ENCODE measurements around the gene RIBC2. TPM values are rescaled to one million over a fixed set of nuclear protein-coding genes. Genes with fewer than 3 reads are reported as not detected.
A peak's percentile ranks its signal among the peaks of the same experiment; 100 is the strongest.
"Not testable (repeated sequence)": the region's sequence is repeated elsewhere in the genome, so short reads cannot be mapped to it uniquely, and the experiment has no call there.

Gene RIBC2, protein sequence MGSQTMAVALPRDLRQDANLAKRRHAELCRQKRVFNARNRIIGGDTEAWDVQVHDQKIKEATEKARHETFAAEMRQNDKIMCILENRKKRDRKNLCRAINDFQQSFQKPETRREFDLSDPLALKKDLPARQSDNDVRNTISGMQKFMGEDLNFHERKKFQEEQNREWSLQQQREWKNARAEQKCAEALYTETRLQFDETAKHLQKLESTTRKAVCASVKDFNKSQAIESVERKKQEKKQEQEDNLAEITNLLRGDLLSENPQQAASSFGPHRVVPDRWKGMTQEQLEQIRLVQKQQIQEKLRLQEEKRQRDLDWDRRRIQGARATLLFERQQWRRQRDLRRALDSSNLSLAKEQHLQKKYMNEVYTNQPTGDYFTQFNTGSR
- polyA plus RNA-seq, result under 1 TPM in 1 of 3 donors, not detected in 2; 0.13 TPM

DNA sequence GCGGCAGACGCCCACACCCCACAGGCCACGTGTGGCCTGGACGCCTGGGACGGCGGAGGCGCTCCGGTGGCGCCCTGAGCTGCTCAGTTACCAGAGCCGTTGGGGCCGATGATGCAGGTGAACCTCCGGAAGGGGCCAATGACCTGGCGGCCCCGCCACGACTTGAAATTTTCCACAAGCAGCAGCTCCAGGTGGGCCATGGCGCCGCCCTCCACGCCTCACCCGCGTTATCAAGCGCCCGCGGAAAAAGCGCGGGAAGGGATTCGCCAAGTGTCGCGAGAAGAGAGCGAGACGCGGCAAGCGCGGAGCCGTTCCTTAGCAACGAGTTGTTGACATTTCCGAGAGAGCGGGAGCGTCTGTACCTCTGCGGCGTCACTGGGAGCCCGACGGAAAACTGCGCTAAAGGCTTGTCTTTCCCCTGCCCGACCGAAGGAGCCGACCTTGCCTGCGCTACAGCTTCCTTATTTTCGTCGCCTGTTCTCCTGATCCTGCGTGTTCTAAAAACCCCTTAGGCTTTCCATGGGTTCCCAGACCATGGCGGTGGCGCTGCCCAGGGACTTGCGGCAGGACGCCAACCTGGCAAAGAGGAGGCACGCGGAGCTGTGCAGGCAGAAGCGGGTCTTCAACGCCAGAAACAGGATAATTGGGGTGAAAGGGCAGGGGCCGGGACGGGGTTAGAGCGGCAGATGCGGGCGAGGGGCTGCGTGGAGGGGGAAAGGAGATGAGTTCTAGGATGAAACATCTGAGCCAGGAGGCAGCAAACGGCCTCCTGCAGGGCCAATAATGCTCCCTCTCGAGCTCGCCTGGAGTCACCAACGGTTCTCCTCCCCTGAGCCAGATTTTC is at the start of gene RIBC2, which contains the start of gene SMC1B:
Gene RIBC2, plus strand, starts transcription at position 326 of the 844 bp plus-strand sequence. Its CDS starts 194 bp downstream, at position 520.
Gene SMC1B, minus strand, starts transcription at position 232 of the 844 bp plus-strand sequence. Its CDS starts 32 bp downstream, at position 200.
- Mint-ChIP-seq H3K27ac (peak within 1 kb of the TSS in 5 of 6 donors; percentile 57 to 90 (median 80)), H3K27me3 (ENCODE audit: low read depth in 3 of 3) (peaks cover 0 to 5% (median 3%) of the 10 kb centered on the region in 3 donors), H3K4me3 (peak within 1 kb of the TSS; percentile 67 to 86 (median 78)), H3K4me1 (peaks cover 11 to 20% of the 10 kb centered on the region in 2 donors), H3K9me3 (no peaks in the 10 kb centered on the region), H3K36me3 (no peaks in the 10 kb centered on the region)
- DNase-seq, result peak; percentile 63 to 80 (median 63)

DNA sequence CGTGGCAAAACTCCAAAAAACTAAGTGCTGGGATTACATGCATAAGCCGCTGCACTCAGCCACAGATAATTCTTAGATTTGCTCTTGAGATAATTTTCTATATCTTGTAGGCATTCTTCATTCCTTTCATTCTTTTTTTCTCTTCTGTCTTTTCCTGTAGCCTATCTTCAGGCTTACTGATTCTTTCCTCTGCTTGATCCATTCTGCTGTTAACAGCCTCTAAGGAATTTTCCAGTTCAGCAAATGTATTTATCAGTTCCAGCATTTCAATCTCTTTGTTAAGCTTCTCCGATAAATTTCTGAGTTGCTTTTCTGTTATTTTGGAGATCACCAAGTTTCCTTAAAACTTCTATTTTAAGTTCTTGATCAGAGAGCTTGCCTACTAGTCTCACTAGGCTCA is 46.8 kb upstream of the RIBC2 start:
- Mint-ChIP-seq H3K4me1 (no peaks in the 10 kb centered on the region), H3K27me3 (ENCODE audit: low read depth in 3 of 3) (peaks cover 3 to 8% (median 4%) of the 10 kb centered on the region in 3 donors), H3K27ac (no peak overlapping the region), H3K36me3 (peaks cover 4 to 7% (median 7%) of the 10 kb centered on the region in 3 donors), H3K4me3 (no peak overlapping the region), H3K9me3 (peaks cover 1 to 15% (median 6%) of the 10 kb centered on the region in 6 donors)
- no peak for DNase-seq

DNA sequence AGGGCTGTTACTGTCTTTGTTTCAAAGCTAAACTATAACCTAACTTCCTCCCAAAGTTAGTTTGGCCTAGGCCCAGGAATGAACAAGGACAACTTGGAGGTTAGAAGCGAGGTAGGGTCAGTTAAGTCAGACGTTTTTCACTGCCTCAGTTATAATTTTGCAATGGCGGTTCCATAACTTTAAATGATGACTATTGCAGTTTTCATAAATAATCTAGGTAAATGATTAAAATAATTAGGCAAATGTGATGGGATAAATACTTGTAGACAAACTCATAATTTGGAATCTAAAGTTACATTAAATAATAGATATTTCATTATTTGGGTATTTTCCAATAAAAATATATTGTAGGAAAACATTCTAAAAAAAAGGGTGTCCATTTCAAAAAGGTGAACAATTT is 39.9 kb upstream of the RIBC2 start:
- H3K36me3 Mint-ChIP-seq; H3K4me3 Mint-ChIP-seq; H3K4me1 Mint-ChIP-seq; H3K9me3 Mint-ChIP-seq; DNase-seq; H3K27me3 Mint-ChIP-seq (ENCODE audit: low read depth in 3 of 3); H3K27ac Mint-ChIP-seq: not testable (repeated sequence)

DNA sequence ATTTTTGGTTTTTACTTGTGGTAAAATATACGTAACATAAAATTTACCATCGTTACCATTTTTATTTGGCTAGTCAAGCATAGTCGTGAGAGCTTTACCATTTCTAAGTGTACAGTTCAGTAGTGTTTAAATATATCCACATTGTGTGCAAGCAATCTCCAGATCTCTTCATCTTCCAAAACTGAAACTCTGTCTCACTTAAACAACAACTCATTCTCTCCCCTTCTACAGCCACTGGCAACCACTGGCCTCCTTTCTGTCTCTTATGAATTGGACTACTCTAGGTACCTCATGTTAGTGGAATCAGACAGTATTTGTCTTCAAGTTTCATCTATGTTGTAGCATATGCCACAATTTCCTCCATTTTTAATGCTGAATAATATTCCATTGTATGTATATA is 37.5 kb upstream of the RIBC2 start:
- H3K4me1 Mint-ChIP-seq, result peaks cover 0 to 7% of the 10 kb centered on the region in 2 donors
- no peaks in the 10 kb centered on the region for H3K36me3 Mint-ChIP-seq

DNA sequence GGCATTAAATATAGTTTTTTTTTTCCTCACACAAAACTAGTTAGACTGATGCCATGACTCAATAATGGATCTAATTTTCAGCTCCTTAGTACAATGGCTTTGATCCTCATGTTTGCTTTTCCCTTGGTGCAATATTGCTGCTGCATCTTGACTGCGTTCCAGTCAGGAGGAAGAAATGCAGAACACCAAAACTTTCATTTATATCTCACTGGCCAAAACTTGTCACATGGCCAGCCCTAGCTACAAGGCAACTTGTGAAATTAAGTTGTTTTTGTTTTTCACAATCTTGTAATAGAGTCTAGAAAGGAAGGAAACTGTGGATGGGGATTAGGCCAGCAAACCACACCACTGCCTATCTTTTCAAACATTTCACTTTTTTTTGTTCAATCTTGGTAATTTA is 36.8 kb upstream of the RIBC2 start:
- no peaks in the 10 kb centered on the region for H3K9me3 Mint-ChIP-seq
- peaks cover 0 to 2% (median 1%) of the 10 kb centered on the region in 3 donors for H3K27me3 Mint-ChIP-seq (ENCODE audit: low read depth in 3 of 3)
- no peak overlapping the region for H3K4me3 Mint-ChIP-seq
- no peaks in the 10 kb centered on the region for H3K36me3 Mint-ChIP-seq
- no peak for DNase-seq
- H3K4me1 Mint-ChIP-seq, result peaks cover 0 to 7% of the 10 kb centered on the region in 2 donors
- H3K27ac Mint-ChIP-seq, result no peak overlapping the region

More for the DNA sequence above, 37.5 kb upstream of the RIBC2 start:
- DNase-seq, result no peak
- H3K4me3 Mint-ChIP-seq, result no peak overlapping the region
- no peaks in the 10 kb centered on the region for H3K9me3 Mint-ChIP-seq
- H3K27ac Mint-ChIP-seq, result no peak overlapping the region
- H3K27me3 Mint-ChIP-seq (ENCODE audit: low read depth in 3 of 3), result peaks cover 0 to 2% (median 1%) of the 10 kb centered on the region in 3 donors

DNA sequence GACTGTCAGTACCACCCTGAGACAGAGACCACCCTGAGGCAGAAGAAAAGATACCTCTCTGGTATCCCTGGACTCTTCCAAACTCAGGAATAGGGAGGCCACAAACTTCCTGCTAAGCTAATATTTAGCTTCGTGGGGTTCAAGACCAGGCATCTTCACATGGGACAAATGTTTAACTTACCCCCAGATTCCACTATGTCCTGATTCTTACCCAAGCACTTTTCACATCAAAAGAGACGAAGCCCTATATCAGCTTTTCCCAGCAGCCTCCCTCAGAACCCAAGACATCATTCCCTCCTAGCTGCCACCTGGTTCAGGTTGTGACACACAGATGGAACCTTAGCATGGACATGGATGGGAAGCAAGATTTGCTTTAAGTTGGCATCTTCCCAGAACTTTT is 32.1 kb upstream of the RIBC2 start:
- H3K27me3 Mint-ChIP-seq (ENCODE audit: low read depth in 3 of 3), result peaks cover 0 to 3% (median 0%) of the 10 kb centered on the region in 3 donors
- DNase-seq, result no peak
- no peak overlapping the region for H3K4me3 Mint-ChIP-seq
- no peaks in the 10 kb centered on the region for H3K9me3 Mint-ChIP-seq
- H3K36me3 Mint-ChIP-seq, result peaks cover 0 to 2% (median 0%) of the 10 kb centered on the region in 3 donors
- H3K27ac Mint-ChIP-seq, result no peak overlapping the region
- peaks cover 0 to 7% of the 10 kb centered on the region in 2 donors for H3K4me1 Mint-ChIP-seq

DNA sequence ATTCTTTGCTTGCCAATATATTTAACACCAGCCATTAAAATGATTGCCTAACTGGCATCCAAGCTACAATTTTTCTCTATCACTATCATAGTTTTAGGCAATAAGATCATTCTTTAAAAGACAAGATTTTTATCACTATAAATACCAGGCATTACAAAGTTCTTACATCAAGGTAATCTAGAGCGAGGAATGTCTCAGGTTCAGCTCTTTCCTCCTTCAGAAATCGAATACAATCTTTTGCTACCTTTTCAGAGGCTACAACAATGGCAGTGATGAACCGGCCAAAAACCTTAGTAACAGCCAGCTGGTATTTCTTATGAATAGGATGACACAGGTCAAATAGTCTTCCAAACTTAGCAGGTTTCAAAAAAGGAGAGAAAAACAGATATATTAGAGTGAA is 23.9 kb upstream of the RIBC2 start:
- Mint-ChIP-seq H3K36me3 (no peaks in the 10 kb centered on the region), H3K27me3 (ENCODE audit: low read depth in 3 of 3) (peaks cover 0 to 7% (median 3%) of the 10 kb centered on the region in 3 donors), H3K4me1 (no peaks in the 10 kb centered on the region), H3K27ac (no peak overlapping the region), H3K9me3 (no peaks in the 10 kb centered on the region), H3K4me3 (no peak overlapping the region)
- no peak for DNase-seq

DNA sequence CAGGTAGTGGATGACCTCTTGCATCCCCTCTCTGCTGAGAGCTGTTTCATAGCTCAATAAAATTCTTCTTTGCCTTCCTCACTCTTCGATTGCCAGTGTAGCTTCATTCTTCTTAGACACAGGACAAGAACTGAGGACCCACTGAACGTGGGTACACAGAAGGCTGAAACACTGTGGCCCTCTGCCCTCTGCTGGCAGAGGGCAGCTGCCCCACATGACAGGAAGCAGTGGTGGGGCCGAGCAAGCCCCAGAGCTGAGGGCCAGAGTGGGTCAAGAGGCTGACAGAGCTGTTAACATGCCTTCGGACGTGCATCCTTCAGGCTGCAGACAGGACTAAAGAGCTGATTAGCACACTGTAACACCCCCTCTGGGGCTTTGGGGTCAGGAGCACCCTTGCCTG is 15.7 kb upstream of the RIBC2 start:
- no peaks in the 10 kb centered on the region for H3K4me1 Mint-ChIP-seq
- no peak overlapping the region for H3K4me3 Mint-ChIP-seq
- DNase-seq, result peak in 1 of 3 donors; percentile 8
- H3K36me3 Mint-ChIP-seq, result no peaks in the 10 kb centered on the region
- no peaks in the 10 kb centered on the region for H3K9me3 Mint-ChIP-seq
- peaks cover 3 to 4% (median 4%) of the 10 kb centered on the region in 3 donors for H3K27me3 Mint-ChIP-seq (ENCODE audit: low read depth in 3 of 3)
- no peak overlapping the region for H3K27ac Mint-ChIP-seq

DNA sequence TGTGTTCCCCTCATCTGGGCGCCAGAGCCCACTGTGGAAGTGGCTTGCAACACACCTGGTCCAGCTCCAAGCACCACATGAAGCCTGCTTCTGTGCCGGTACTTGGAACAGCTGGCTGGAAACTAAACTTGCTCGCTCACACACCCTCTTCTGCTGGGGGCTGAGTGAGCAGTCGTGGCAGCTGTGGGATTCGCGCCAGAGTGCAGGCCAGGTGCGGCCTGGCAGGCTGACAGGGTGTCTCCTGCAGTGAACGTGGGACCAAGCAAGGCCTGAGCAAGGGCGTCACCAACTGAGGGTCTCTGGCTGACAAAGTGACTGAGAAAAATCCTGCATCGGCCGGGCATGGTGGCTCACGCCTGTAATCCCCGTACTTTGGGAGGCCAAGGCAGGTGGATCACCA is 15.3 kb upstream of the RIBC2 start:
- Mint-ChIP-seq H3K9me3 (no peaks in the 10 kb centered on the region), H3K27me3 (ENCODE audit: low read depth in 3 of 3) (peaks cover 3 to 4% (median 4%) of the 10 kb centered on the region in 3 donors), H3K36me3 (no peaks in the 10 kb centered on the region), H3K4me3 (no peak overlapping the region), H3K4me1 (no peaks in the 10 kb centered on the region), H3K27ac (no peak overlapping the region)
- DNase-seq, result no peak

DNA sequence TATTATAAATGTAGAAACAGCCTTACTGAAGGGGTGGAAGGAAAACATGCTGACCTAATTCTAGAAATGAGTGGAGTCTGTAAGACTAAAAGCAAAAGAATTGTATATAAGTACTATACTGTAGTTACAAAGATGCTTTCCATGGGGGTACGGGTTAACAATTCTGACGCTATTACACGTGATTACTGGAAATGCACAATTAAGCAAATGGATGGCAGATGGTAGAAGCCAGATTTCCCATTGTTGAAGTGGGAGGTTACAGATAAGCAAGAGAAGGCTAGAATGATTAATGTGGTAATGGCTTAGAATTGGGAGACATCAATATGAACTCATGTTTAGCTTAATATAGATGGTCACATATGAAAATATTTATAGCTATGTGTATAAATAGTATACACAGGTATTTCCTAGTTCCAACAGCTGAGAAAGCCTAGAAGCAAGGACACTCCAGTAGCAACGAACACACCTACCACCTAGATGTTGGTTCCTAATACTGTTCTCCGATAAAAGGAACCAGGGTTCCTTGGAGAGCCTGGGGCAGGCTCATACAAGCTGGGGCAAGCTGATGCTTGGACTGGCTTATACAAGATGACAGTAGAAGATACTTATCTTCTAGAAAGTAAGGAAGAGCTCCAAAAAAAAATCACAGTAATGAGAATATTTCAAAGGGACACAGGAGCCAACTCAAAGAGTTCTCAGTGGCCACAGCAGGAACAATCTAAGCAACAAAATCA is 13.6 kb upstream of the RIBC2 start:
- DNase-seq, result no peak
- Mint-ChIP-seq H3K4me3 (no peak overlapping the region), H3K27ac (no peak overlapping the region), H3K9me3 (no peaks in the 10 kb centered on the region), H3K4me1 (no peaks in the 10 kb centered on the region), H3K36me3 (no peaks in the 10 kb centered on the region), H3K27me3 (ENCODE audit: low read depth in 3 of 3) (peaks cover 0 to 4% (median 2%) of the 10 kb centered on the region in 3 donors)

DNA sequence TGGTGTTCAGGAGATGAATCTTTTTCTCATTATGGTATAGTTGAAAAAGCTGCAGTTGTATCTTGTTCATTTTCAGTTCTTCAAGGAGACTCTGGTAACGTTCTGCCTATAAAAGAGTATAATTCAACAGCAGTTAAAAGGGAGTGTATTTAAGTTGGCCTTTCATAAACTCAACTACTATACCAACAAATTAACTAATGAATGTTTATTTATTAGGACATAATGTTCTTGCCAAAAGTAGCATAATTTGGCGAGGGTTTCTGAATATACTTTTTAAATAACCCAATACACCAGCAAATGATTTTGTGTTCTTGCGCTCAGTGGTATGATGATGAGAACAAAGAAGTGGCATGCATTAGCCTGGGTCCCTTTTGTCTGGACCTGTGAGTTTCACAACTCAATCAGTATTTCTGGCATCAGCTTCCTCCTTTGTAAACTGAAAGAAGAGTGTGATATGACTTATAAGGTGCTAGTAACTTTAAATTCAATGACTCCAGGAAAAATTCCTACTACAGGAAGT is 11.0 kb upstream of the RIBC2 start:
- H3K9me3 Mint-ChIP-seq, result no peaks in the 10 kb centered on the region
- H3K27ac Mint-ChIP-seq, result no peak overlapping the region
- H3K27me3 Mint-ChIP-seq (ENCODE audit: low read depth in 3 of 3), result peaks cover 0 to 6% (median 5%) of the 10 kb centered on the region in 3 donors
- H3K36me3 Mint-ChIP-seq, result no peaks in the 10 kb centered on the region
- H3K4me3 Mint-ChIP-seq, result no peak overlapping the region
- H3K4me1 Mint-ChIP-seq, result no peaks in the 10 kb centered on the region
- no peak for DNase-seq

DNA sequence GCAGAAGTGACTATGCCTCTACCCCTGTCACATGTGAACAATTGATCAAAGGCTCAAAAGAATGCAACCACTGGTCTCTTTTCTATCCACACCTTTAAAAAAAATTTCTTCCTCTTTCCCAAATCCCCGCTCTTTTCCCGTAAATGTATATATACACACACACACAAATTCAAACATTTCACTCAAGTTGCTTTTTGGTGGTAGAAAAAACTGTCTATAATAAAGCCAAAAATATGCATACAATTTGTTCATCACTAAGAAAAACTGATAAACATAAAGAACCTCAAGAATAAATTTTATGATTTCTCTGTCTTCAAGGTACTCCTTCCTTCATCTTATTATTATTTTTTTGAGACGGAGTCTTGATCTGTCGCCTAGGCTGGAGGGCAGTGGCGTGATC is 5.7 kb upstream of the RIBC2 start:
- no peaks in the 10 kb centered on the region for H3K36me3 Mint-ChIP-seq
- peaks cover 2 to 6% (median 3%) of the 10 kb centered on the region in 3 donors for H3K27me3 Mint-ChIP-seq (ENCODE audit: low read depth in 3 of 3)
- H3K27ac Mint-ChIP-seq, result no peak overlapping the region
- peaks cover 6% of the 10 kb centered on the region in 2 donors for H3K4me1 Mint-ChIP-seq
- no peak overlapping the region for H3K4me3 Mint-ChIP-seq
- DNase-seq, result no peak
- no peaks in the 10 kb centered on the region for H3K9me3 Mint-ChIP-seq

DNA sequence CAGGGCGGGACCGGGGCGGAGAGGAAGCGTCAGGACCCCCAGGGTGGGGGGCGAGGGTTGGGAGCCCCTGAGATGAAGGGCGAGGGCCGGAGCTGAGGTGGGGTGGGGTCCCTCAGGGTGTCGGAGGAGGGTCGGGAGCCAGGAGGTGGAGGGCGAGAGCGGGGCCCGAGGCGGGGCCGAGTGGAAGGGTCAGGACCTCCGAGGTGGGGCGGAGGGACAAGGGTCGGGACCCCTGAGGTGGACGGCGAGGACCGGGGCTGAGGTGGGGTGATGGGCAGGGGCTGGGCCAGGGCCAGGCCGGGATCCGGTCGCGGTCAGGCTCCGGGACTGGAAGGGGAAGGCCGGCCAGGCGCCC is 503 bp upstream of the RIBC2 start:
- H3K36me3 Mint-ChIP-seq, result no peaks in the 10 kb centered on the region
- H3K9me3 Mint-ChIP-seq, result no peaks in the 10 kb centered on the region
- no peak overlapping the region for H3K27ac Mint-ChIP-seq
- H3K27me3 Mint-ChIP-seq (ENCODE audit: low read depth in 3 of 3), result peaks cover 0 to 5% (median 3%) of the 10 kb centered on the region in 3 donors
- peak overlapping the region in 3 of 5 donors; percentile 40 to 61 (median 49) for H3K4me3 Mint-ChIP-seq
- H3K4me1 Mint-ChIP-seq, result peaks cover 11 to 20% of the 10 kb centered on the region in 2 donors
- DNase-seq, result no peak
